GM18498 (cell line): ENCODE data around the gene GALNT17.

Source experiments
- ATAC-seq: cut with Tn5 transposase; IDR thresholded peaks from one replicate; pipeline ENCODE4 v1.9.1; 2021; ENCODE audit warnings: mild to moderate bottlenecking, moderate library complexity; ENCODE audit not compliant: unreplicated experiment

The GALNT17 gene

DNA sequence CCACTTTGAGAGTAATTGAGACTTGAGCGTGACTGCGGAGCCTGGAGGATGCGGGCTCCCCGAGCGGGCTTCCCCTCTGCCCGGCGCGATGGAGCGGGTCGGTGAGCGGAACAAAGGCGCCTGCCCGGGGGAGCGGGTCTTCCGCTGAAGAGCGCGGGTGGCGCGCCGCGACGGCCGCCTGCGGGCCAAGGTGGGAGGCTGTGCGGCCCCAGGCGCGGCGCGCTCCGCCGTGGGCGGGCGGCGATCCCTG lies at the start of gene GALNT17:
GALNT17 (plus strand) TSS at position 18 of the 250 bp plus-strand sequence.
- no peak for ATAC-seq

DNA sequence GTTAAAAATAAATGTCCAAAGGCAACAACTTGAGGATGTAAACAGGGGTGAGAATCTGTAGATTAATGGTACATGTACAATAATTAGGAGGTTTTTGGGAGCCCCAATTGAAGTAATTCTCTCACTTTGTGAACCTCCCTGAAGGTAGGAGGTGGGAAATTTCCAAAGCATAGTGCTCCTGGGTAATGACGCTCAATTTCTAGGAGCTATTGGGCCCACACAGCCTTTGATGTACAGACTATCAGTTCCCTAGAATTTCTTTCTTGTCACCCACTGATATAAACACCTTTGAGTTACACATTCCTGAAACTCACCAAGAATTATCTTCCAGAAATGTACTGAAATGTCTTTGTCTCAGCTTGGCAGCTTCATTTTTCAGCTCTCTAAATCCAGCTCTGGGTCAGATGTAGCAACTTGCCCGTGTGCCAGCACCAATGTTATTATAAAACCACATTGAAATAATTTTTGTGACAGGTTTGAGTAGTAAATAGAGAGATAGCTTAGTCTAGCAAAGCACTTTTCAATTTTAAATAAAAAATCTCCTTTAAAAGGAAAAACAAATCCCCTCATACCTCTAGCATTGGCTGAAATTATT lies 36.6 kb upstream of the GALNT17 start:
- no peak for ATAC-seq

DNA sequence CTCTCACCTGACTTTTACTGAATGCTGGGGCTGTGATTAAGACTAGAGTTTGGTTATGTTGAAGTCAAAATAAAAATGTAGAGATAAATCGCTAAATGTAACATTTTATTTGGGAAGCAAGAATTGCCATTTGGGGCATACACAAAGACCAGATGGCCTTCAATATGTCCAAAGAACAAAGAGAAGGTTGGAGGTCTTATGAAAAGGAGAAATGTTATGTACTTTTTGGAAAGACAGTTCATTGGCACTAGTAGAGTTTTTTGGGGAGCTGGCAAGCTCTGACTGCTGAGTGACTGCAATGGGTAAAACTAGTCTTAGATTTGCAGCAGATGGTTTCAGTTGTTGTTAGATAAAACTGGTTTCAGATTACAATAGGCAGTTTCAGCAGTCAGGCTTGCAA lies 35.6 kb upstream of the GALNT17 start:
- no peak for ATAC-seq

DNA sequence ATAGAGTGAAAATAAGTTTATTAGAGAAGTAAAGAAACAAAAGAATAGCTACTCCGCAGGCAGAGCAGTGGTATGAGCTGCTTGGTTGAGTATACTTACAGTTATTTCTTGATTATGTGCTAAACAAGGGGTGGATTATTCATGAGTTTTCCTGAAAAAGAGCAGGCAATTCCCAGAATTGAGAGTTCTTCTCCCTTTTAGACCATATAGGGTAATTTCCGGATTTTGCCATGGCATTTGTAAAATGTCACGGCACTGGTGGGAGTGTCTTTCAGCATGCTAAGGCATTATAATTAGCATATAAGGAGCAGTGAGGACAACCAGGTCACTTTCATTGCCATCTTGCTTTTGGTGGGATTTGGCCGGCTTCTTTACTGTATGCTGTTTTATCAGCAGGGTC lies 25.7 kb upstream of the GALNT17 start:
- no peak for ATAC-seq

DNA sequence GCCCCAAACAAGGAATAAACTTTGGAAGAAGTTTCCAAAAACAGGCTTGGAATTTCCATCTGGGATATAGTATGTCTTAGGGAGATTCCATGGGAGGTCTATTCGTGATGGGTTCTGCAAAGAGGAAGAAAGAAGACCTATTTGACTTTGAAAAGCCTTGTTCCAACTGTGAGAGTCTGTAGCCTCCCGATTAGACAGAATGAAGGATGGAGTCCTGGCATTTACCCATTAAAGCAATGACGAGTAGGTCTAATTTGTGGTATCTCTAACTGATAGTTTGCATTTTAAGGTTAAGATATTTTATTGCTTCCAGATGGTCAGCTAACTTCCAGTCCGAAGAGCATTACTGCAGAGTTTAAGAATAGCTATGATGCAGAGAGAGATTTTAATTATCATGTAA lies 19.5 kb upstream of the GALNT17 start:
- no peak for ATAC-seq

DNA sequence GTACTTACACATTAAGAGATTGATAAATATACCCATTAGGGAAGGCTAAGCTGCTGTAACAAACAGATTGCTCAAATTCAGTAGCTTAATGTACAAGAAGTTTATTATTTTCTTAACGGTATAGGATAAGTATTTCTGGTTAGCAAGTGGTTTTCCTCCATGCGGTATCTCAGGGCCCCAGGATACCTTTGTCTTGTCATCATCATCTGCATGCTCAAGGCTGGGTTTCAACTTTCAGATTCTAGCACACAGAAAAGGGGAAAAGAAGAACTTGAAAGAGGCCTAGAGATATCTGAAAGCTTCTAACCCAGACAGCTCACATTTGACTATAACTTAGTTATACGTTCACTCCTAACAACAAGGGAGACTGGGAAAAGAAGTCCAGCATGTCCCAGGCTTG lies 11.8 kb upstream of the GALNT17 start:
- no peak for ATAC-seq

DNA sequence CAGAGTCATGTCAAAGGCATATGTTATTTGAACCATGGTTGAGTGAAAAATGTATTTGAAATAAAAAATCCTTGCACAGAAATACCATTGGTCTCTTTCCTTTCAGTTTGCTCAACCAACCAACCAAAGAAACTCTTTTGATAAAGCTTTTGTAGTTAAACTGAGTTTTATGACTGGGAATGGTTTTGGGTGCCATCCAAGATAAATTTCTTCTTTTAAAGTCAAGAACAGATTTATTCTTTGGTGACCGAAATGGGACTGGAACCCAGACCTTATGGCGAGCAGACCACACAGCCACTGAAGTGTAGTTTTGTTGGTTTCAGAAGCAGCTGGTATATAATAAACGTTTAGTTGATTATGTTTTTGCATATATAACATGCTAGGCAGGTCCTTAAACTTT lies 2.8 kb upstream of the GALNT17 start:
- no peak for ATAC-seq

DNA sequence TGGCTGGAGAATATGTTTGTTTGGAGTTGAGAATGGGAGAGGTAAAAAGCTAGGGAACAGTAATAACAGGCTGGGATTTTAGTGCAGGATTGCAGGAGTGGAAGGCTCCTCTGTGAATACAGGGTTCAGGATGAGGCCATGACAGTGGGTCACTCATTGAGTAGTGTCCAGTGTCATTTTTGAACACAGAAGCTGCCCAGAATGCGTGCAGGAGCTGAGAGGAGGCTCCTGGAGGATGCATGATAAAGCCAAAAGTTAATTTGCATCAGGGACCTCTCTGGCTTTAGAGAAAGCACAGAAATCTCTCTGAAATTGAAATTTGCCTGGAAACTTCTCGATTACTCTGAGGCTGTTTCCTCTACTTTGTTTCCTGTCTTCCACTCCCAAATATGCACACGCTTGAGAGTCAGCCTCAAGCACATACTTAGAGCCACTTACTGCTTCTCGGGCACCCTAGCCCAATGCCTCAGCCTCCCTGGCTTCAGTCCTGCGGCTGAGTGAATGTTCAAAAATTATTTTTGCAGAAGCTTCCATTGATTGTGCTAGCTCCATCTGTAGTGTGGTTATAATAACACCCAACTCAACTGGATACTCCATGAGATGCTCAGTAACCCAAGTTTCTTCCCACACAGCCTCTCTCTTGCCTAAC lies 1.8 kb upstream of the GALNT17 start:
- ATAC-seq = no peak

DNA sequence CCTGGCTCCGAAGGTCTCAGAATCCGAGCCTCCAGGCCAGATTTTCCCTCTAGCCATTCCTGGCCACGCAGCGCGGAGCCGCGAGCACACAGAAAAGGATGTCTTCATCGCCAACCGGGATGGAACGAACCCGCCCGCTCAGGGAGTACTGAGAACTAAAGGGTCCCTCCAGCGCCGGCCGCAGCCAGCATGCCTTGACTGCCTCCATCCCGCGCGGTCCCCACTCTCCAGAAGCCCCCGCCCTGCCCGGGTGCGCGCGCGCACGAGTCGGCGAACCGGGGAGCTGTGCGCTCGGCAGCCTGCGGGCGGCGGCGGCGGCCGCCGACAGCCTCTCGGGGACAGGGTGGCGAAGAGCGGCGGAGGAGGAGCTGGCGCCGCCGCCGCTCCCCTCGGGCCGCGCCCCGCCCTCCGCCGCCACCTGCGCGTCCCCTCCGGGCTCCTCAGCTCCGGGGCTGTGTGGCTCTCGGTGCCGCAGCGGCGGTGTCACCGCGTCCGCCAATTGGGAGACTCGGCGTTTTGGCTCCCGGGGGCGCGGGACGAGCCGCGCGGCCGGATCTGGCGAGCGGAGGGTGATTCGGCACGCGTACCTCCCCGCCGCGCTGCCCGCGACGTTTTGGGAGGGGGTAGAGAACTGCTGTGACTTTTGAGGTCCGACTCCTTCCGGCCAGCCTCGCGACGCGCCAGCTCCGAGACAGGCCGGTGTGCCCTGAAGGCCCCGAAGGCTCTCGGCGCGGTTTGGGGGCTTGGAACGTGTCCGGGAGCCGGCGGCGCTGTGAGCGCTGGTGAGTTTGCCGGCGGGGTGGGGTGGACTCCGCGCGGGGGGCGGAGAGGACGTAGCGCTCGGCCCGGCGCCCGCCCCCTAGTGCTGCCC lies 453 bp upstream of the GALNT17 start:
- no peak for ATAC-seq

DNA sequence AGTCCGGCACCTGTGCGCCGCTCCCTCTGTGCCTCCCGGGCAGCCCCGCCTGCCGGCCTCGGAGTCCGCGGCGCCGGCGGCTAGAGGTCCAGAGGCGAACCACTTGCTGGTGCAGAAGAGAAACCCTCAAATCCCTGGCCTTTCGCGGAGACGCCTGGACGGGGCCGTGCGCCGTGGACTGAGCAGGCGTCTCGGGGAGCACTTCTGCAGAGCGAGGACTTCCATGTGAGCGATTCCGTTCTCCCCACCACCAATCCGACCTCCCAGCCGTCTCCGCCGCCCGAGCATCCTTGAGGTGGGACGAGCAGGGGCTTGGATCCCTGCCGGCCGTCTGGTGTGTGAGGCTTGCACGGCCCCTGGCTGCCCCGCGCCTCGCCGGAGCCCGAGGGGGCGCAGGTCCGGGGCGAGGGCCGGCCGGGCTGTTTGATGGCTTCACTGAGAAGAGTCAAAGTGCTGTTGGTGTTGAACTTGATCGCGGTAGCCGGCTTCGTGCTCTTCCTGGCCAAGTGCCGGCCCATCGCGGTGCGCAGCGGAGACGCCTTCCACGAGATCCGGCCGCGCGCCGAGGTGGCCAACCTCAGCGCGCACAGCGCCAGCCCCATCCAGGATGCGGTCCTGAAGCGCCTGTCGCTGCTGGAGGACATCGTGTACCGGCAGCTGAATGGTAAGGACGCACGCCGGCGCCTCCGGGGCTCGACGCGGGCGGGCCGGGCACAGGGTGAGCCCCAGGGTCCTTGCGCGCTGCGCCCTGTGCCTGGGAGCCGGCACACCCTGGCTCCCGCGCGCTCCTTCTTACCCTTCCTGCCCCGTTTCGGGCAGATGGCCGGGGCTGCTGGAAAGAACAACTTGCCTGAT lies 660 bp downstream of the GALNT17 start:
- no peak for ATAC-seq

DNA sequence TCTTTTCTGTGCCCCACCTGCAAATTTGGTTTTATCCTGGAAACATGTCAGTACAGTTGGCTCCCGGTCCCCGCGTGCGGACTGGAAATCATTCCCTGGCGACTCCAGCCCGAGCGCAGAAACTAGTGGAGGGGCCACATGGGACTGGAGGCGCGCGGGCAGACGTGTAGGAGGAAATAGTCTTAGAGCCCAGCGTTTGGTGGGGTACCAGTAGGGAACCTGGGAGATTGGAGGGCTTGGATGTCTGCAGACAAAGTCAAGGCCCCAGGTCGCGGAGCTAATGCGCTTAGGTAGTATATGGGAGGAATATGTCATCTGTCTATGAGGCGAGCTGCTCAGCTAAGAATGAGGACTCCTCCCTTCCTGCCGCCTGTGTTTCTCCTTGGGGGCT lies 1.3 kb downstream of the GALNT17 start:
- ATAC-seq = no peak

DNA sequence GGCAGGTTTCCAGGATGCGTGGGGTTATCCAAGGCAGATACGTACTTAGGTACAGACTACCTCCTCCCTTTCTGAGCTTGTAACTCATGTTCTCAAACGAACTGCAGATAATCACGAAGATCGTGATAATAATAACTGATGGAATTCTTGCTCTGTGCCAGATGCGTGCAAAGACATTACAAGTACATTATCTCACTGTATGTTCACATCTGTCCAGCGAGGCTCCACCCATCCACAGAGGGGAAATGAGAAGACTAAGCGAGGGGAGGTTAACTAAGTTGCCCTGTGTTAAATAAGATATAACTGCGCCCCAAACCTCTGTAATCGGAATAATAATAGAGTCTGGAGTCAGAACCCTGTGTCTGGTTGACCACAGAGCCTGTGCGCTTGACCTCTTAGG lies 1.9 kb downstream of the GALNT17 start:
- no peak for ATAC-seq

DNA sequence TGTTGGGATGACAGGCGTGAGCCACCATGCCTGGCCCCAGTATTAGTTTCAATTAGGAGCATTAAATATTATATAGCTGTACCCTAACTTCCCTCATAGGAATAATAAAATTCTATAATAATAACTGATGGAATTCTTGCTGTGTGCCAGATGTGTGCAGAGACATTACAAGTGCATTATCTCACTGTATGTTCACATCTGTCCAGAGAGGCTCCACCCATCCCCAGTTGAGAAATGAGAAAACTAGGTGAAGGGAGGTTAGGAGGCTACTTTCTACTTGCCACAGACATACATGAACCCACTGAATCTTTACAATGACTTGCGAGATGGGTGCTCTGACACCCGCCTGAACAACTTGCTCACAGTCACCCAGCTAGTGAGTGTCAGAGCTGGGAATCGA lies 3.2 kb downstream of the GALNT17 start:
- ATAC-seq = no peak

DNA sequence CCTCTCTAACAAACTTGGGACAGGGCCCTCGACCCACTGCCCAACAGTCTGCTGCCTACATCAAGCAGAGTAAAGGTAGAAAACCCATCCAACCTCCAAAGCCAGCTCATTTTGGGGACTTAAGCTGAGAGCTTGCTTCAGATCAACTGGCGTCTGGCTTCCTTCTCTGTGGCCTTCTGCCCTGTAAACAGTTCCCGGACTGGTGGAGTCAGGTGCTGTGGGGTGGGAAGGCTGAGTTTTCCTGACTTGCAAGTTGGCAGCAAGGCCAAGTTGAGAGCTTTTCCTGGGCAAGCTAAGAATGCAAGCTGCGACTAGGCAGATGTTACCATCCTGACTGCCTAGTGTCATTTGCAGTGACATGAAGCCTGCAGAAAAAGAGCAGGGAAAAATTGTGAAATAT lies 3.7 kb downstream of the GALNT17 start:
- no peak for ATAC-seq

DNA sequence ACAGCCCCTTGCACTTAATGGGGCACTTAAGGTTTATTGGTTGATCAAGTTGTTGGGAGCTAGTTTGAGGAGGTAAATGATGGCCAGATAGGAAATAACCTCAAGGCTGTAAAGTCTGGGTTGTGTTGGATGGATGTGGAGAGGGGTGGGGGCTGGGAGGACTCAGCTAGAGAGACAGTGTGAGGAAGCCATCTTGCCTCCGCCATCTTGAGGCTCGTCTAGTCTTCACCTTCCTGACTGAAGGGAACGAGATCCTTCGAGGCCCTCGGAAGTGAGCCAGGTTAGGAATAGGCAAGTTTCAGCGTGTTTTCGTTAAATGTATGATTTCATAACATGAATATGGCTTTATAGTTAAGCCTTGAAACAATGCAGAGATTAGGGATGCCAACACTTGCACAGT lies 5.5 kb downstream of the GALNT17 start:
- ATAC-seq = no peak

DNA sequence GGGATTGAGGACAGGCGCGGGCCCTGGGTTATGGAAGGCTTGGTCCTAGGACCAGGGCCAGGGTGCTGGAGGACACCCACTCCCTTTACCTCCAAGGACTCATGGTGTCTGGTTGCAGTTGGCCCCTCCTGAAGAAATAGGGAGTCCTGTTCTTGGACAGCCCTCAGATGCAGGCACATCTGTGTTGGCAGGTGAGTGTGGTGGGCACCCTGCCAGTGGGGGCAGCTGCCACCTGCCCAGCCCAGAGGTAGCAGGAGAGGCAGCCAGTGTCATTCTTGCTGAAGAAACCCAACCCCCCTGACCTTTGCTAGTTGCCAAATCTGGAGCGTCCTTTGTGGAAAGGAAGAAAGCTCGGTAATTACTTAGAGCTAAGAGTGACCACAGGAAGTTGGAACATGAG lies 8.3 kb downstream of the GALNT17 start:
- no peak for ATAC-seq

DNA sequence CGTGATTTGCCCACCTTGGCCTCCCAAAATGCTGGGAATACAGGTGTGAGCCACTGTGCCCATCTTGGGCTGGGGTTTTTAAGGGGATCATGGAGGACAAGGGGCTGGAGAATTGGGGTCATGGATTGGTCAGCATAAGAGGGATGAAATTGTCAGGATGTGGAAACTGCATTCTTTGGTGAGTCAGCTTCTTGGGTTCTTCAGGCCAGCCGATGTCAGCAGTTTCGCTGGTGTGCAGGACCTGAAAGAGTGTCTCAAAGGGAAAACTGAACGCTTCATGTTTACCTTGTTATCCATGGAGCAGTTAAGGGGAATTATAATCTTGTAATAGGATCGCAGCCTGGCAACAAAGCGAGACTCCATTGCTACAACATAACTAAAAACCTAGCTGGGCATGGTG lies 13.0 kb downstream of the GALNT17 start:
- no peak for ATAC-seq

DNA sequence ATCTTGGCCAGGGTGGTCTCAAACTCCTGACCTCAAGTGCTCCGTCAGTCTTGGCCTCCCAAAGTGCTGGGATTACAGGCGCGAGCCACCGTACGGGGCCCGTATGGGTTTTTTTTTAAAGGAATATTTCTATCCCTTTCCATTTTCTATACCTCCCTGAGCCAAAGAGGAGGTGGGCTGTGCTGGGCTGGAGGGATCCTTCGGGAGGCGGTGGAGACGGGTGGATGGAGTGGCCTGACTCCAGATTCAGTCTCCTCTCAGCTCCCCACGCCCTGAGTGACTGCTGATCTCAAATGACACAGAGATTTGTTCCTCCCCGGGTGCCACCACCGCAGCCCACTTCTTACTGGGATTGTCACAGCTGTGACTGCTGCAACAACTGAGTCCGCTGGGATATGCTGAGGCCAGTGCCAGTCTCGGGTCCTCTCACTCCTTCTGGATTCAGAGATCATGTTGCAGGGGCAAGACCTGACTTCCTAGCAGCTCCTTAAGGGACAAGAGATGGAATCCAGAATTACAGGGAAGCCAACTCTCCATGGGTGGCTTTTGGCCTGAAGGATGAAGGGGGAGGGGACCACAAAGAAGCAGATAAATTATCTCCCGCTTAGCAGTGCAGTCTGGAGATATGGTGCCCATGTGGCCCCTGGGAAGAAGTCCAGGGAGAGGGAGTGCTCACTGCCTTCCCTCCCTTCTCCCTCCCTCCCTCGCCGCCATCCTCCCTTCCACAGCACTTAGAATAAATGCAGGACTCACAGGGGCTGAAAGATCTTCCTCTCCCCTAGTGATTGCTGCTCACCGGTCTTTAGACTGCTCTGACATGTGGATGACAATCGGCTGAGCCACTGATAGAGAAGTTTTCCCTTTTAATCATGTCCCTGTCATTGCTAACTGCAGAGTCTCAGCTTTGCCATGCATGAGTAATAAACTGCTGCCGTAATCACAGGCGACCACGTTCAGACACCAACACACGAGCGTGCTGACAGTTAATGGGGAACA lies 14.3 kb downstream of the GALNT17 start:
- ATAC-seq = no peak

DNA sequence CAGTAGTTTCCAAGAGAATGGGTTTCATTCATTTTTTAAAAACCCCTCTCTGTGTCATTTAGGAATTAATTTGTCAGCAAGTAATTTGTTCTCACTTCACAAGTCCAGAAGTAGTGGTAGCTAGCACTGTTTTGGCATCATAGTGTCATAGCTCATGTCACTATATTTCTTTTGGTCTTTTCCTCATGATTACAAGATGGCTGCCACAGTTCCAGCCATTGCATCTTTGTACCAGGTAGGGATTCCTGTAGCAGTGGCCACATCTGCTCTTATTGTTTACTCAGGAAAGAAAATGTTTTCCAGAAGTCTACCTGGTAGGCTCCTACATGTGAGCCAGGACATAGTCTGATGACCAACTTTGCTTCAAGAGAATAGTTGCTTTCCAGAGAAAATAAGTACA lies 16.2 kb downstream of the GALNT17 start:
- ATAC-seq = no peak

DNA sequence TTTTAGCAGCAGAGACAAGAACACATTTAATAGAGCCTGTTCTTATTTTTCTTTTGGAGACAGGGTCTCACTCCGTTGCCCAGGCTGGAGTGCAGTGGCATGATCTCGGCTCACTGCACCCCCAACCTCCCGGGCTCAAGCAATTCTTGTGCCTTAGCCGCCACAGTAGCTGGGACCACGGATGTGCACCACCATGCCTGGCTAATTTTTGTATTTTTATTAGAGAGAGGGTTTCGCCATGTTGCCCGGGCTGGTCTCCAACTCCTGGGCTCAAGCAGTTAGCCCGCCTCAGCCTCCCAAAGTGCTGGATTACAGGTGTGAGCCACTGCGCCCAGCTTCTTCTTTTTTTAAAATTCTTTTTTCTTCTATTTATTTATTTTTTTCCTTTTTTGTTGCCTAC lies 23.3 kb downstream of the GALNT17 start:
- no peak for ATAC-seq
